ENCODE data around the gene SGO1.

The SGO1 gene

GRCh38 chr3:20128358-20128757 lies 57.6 kb downstream of the SGO1 start:
- TF ChIP-seq EZH2 (optimal IDR thresholded peaks at IDR 0.05; ENCODE audit: low read depth, low read length) = no peak
- no peak for TF ChIP-seq EZH2phosphoT487 (IDR thresholded peaks at IDR 0.05; ENCODE audit: low read length)
- no peak for TF ChIP-seq CTCF (IDR thresholded peaks at IDR 0.05; ENCODE audit: low read length)
- Histone ChIP-seq H3K27me3 (replicated peaks; ENCODE audit: insufficient read depth, low read length) (no peaks in the 10 kb centered on the region), H3K79me2 (ENCODE audit: low read length) (no peaks in the 10 kb centered on the region), H3K9me2 (replicated peaks; ENCODE audit: insufficient read depth, low read length) (no peaks in the 10 kb centered on the region), H3K27ac (ENCODE audit: low read length) (no peak overlapping the region), H3K4me2 (ENCODE audit: low read depth, low read length) (no peak overlapping the region), H3K9ac (ENCODE audit: low read length) (no peak overlapping the region), H3K4me3 (ENCODE audit: low read length) (no peak overlapping the region), H3K36me3 (replicated peaks; ENCODE audit: insufficient read depth, low read length) (no peaks in the 10 kb centered on the region; the same call in 1 of the 2 replicates), H3K4me1 (ENCODE audit: low read length) (peaks cover 11% of the 10 kb centered on the region), H4K20me1 (ENCODE audit: insufficient read depth, low read length) (no peaks in the 10 kb centered on the region), H2AFZ (ENCODE audit: low read length) (no peak overlapping the region), H3F3A (ENCODE audit: insufficient read depth, low read length) (peaks cover 9% of the 10 kb centered on the region), H3K9me3 (replicated peaks; ENCODE audit: insufficient read depth, low read length) (no peaks in the 10 kb centered on the region)
- no peak for DNase-seq

GRCh38 chr3:20125897-20126296 lies 60.1 kb downstream of the SGO1 start:
- Histone ChIP-seq H2AFZ (ENCODE audit: low read length) (no peak overlapping the region), H3K4me3 (ENCODE audit: low read length) (no peak overlapping the region; the same call in 1 of the 2 replicates), H3K27ac (ENCODE audit: low read length) (peak overlapping the region; percentile 8; the same call in 1 of the 2 replicates), H3K4me1 (ENCODE audit: low read length) (peaks cover 11% of the 10 kb centered on the region), H3K4me2 (ENCODE audit: low read depth, low read length) (peak overlapping the region; percentile 49), H4K20me1 (ENCODE audit: insufficient read depth, low read length) (no peaks in the 10 kb centered on the region), H3K9me3 (replicated peaks; ENCODE audit: insufficient read depth, low read length) (no peaks in the 10 kb centered on the region), H3K27me3 (replicated peaks; ENCODE audit: insufficient read depth, low read length) (no peaks in the 10 kb centered on the region), H3K9ac (ENCODE audit: low read length) (no peak overlapping the region), H3F3A (ENCODE audit: insufficient read depth, low read length) (peaks cover 9% of the 10 kb centered on the region), H3K36me3 (replicated peaks; ENCODE audit: insufficient read depth, low read length) (peaks cover 5% of the 10 kb centered on the region; the same call in 1 of the 2 replicates), H3K79me2 (ENCODE audit: low read length) (no peaks in the 10 kb centered on the region), H3K9me2 (replicated peaks; ENCODE audit: insufficient read depth, low read length) (no peaks in the 10 kb centered on the region)
- TF ChIP-seq EZH2phosphoT487 (IDR thresholded peaks at IDR 0.05; ENCODE audit: low read length) (no peak), CTCF (IDR thresholded peaks at IDR 0.05; ENCODE audit: low read length) (no peak), EZH2 (optimal IDR thresholded peaks at IDR 0.05; ENCODE audit: low read depth, low read length) (no peak)
- peak; percentile 60 for DNase-seq

GRCh38 chr3:20125289-20125688 lies 60.7 kb downstream of the SGO1 start:
- Histone ChIP-seq H4K20me1 (ENCODE audit: insufficient read depth, low read length) (no peaks in the 10 kb centered on the region), H3K36me3 (replicated peaks; ENCODE audit: insufficient read depth, low read length) (peaks cover 5% of the 10 kb centered on the region; the same call in 1 of the 2 replicates), H3K9ac (ENCODE audit: low read length) (no peak overlapping the region), H3K4me2 (ENCODE audit: low read depth, low read length) (peak overlapping the region; percentile 49), H3K79me2 (ENCODE audit: low read length) (no peaks in the 10 kb centered on the region), H2AFZ (ENCODE audit: low read length) (no peak overlapping the region), H3F3A (ENCODE audit: insufficient read depth, low read length) (peaks cover 9% of the 10 kb centered on the region), H3K9me3 (replicated peaks; ENCODE audit: insufficient read depth, low read length) (no peaks in the 10 kb centered on the region), H3K4me3 (ENCODE audit: low read length) (no peak overlapping the region; the same call in 1 of the 2 replicates), H3K27ac (ENCODE audit: low read length) (no peak overlapping the region; the same call in 1 of the 2 replicates), H3K27me3 (replicated peaks; ENCODE audit: insufficient read depth, low read length) (no peaks in the 10 kb centered on the region), H3K4me1 (ENCODE audit: low read length) (peaks cover 11% of the 10 kb centered on the region), H3K9me2 (replicated peaks; ENCODE audit: insufficient read depth, low read length) (no peaks in the 10 kb centered on the region)
- no peak for DNase-seq
- TF ChIP-seq EZH2phosphoT487 (IDR thresholded peaks at IDR 0.05; ENCODE audit: low read length) = no peak
- TF ChIP-seq EZH2 (optimal IDR thresholded peaks at IDR 0.05; ENCODE audit: low read depth, low read length) = no peak
- TF ChIP-seq CTCF (IDR thresholded peaks at IDR 0.05; ENCODE audit: low read length) = no peak
